WERI-Rb-1 (cell line): Measurements from ENCODE around the gene CDH23.
A peak's percentile ranks its signal among the peaks of the same experiment; 100 is the strongest.

Source experiments
- DNase-seq: peaks from one replicate; pipeline ENCODE4 v3.0.0-alpha.2; 2020
- H3K27ac ChIP-seq: fragments of 250-450 bp; sonication (Bioruptor Pico); 2 replicates; pipeline ENCODE4 v1.5.1; 2020; ENCODE audit warnings: mild to moderate bottlenecking, moderate library complexity
- H3K27me3 ChIP-seq: fragments of 250-450 bp; sonication (Bioruptor Pico); 2 replicates; pipeline ENCODE4 v1.5.1; 2021; ENCODE audit warnings: mild to moderate bottlenecking, low read depth, moderate library complexity; ENCODE audit not compliant: insufficient read depth, severe bottlenecking
- H3K36me3 ChIP-seq: fragments of 250-450 bp; sonication (Bioruptor Pico); 2 replicates; pipeline ENCODE4 v1.5.1; 2020; ENCODE audit warnings: mild to moderate bottlenecking, moderate library complexity
- H3K4me3 ChIP-seq: 2 replicates; pipeline ENCODE4 v1.5.1; 2011; ENCODE audit warnings: low read depth, mild to moderate bottlenecking, control low read depth, low read length
- H3K9me3 ChIP-seq: fragments of 250-450 bp; sonication (Bioruptor Pico); 2 replicates; pipeline ENCODE4 v1.5.1; 2021; ENCODE audit warnings: mild to moderate bottlenecking, moderate library complexity; ENCODE audit not compliant: severe bottlenecking
- TF ChIP-seq, protein P1 (sequence below): IDR thresholded peaks from 2 replicates; pipeline ENCODE4 v1.5.1; 2011; ENCODE audit warnings: low read depth, mild to moderate bottlenecking, control low read depth, inconsistent platforms, low read length

The CDH23 gene

DNA sequence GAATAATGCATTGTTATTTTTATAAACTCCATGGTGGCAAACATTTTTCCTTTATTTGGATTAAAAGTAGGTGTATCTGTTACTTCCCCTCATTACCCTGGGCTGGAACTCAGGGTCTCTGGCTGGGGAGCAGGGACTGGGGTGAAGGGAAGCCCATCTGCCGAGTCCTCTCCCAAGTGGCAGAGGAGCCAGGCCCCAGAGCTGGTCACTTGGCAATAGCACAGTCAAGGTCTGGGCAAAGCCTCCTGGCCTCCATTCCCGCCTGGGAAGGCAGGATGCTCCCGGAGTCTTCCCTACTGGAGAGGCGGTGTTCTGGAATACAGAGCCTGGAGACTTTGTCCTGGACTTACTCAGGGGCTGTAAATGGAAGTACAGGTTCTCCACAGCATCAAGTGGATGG, 76.2 kb downstream of the CDH23 start:
- TF ChIP-seq, protein P1, sequence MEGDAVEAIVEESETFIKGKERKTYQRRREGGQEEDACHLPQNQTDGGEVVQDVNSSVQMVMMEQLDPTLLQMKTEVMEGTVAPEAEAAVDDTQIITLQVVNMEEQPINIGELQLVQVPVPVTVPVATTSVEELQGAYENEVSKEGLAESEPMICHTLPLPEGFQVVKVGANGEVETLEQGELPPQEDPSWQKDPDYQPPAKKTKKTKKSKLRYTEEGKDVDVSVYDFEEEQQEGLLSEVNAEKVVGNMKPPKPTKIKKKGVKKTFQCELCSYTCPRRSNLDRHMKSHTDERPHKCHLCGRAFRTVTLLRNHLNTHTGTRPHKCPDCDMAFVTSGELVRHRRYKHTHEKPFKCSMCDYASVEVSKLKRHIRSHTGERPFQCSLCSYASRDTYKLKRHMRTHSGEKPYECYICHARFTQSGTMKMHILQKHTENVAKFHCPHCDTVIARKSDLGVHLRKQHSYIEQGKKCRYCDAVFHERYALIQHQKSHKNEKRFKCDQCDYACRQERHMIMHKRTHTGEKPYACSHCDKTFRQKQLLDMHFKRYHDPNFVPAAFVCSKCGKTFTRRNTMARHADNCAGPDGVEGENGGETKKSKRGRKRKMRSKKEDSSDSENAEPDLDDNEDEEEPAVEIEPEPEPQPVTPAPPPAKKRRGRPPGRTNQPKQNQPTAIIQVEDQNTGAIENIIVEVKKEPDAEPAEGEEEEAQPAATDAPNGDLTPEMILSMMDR = no peak
- Histone ChIP-seq H3K4me3 (no peak overlapping the region), H3K27me3 (no peaks in the 10 kb centered on the region), H3K36me3 (peaks cover 44% of the 10 kb centered on the region), H3K9me3 (no peaks in the 10 kb centered on the region), H3K27ac (no peak overlapping the region)
- DNase-seq = no peak

DNA sequence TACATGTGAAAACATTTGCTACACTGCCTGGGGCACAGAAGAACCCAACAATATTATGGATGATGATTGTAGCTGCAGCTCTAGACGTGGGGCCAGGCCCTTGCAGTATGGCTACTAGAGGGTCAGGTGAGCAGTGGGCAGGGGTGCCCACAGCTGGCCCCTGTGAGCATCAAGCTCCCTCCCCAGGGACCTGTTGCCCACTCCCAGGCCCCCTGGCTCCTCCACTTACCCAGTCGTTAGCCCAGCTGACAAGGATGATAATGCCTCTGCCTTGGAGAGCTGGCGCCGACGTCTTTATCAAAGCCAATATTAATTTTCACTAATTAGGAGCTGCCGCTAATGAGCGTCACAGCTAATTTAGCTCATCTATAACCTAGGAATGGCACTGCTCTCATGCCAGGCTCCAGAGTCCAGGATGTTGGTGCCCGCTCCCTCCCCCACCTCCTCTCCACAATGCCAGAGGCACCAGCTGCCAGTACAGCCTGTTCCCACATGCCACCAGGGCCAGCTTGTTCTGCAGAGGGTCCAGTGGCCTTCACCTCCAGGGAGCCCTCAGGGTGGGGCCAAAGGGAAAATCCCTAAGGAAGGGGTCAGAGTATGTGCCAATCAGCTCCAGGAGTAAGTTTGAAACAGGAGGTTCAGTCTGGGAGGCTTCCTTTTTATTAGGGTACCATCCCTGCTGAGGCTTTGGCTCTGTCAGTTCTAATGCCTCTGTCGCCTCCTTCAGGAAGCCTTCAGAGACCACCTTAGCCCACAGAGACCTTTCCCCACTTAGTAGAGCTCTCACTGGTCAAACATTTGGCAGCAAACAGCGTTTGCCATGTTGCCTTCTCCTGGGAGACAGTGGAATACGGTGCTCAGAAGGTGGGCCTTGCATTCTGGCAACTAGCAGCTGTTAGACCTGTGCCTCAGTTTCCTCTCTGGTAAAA, 77.2 kb downstream of the CDH23 start:
- H3K36me3 ChIP-seq = peaks cover 50% of the 10 kb centered on the region
- TF ChIP-seq, protein P1 = 0 out of 2 replicates have a peak, but pooled peaks have one; percentile 12
- no peaks in the 10 kb centered on the region for H3K9me3 ChIP-seq
- H3K27ac ChIP-seq = peak overlapping the region; percentile 70
- H3K4me3 ChIP-seq = no peak overlapping the region
- DNase-seq = no peak
- H3K27me3 ChIP-seq = no peaks in the 10 kb centered on the region

- TF ChIP-seq, protein P1 = no peak
- H3K36me3 ChIP-seq = peaks cover 52% of the 10 kb centered on the region
- DNase-seq = no peak
- H3K9me3 ChIP-seq = no peaks in the 10 kb centered on the region
- H3K27ac ChIP-seq = peak overlapping the region; percentile 70
- peak overlapping the region; percentile 14 for H3K4me3 ChIP-seq
- no peaks in the 10 kb centered on the region for H3K27me3 ChIP-seq
These were observed 78.1 kb downstream of the CDH23 start for GRCh38 chr10:71474702-71475242.

DNA sequence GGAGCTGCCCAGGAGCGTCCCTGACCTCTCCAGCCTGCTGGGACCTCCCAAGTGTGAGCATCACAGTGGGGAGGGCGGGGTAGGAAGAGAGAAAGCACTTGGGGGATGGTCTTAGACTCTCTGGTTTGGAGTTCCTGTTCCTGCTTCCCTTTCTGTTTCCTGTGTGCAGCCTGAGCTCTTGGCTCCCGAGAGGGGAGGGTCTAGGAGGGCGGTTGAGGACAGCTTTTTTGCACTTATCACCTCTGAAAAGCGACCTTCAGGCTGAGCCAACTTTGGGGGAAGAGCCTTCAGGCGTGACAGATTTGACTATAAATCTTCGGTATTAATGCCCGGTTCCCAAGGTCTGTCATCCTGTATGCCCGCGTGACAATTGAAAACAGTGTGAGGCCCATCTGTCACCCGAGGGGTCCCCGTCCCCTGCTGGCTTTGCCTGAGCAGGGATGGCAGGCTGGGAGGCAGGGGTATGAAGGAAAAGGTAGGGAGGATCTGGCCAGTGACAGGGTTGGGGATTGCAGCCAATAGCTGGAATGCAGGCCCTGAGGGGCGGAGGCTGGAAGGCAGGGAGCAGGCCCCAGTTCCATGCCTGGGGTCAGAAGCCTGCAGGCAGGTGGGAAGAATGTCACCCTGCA, 78.6 kb downstream of the CDH23 start:
- H3K9me3 ChIP-seq = no peaks in the 10 kb centered on the region
- DNase-seq = peak; percentile 96
- H3K27ac ChIP-seq = peak overlapping the region; percentile 72
- peaks cover 52% of the 10 kb centered on the region for H3K36me3 ChIP-seq
- H3K4me3 ChIP-seq = peak overlapping the region; percentile 14
- TF ChIP-seq, protein P1 = no peak
- H3K27me3 ChIP-seq = no peaks in the 10 kb centered on the region

- TF ChIP-seq, protein P1 = no peak
- Histone ChIP-seq H3K27ac (peak overlapping the region; percentile 72), H3K9me3 (no peaks in the 10 kb centered on the region), H3K36me3 (peaks cover 43% of the 10 kb centered on the region), H3K4me3 (no peak overlapping the region), H3K27me3 (no peaks in the 10 kb centered on the region)
- DNase-seq = no peak
These were observed 79.7 kb downstream of the CDH23 start for GRCh38 chr10:71476228-71477011.
